ENCODE results near the gene TECPR1. TPM values are rescaled to one million over a fixed set of nuclear protein-coding genes. Genes with fewer than 3 reads are reported as not detected.

Gene TECPR1
- total and polyA plus RNA-seq, 2 donors (not counting 3 experiments of a cell fraction or from before 2014, with no cell fraction given), result 12.3 to 97.5 TPM

DNA sequence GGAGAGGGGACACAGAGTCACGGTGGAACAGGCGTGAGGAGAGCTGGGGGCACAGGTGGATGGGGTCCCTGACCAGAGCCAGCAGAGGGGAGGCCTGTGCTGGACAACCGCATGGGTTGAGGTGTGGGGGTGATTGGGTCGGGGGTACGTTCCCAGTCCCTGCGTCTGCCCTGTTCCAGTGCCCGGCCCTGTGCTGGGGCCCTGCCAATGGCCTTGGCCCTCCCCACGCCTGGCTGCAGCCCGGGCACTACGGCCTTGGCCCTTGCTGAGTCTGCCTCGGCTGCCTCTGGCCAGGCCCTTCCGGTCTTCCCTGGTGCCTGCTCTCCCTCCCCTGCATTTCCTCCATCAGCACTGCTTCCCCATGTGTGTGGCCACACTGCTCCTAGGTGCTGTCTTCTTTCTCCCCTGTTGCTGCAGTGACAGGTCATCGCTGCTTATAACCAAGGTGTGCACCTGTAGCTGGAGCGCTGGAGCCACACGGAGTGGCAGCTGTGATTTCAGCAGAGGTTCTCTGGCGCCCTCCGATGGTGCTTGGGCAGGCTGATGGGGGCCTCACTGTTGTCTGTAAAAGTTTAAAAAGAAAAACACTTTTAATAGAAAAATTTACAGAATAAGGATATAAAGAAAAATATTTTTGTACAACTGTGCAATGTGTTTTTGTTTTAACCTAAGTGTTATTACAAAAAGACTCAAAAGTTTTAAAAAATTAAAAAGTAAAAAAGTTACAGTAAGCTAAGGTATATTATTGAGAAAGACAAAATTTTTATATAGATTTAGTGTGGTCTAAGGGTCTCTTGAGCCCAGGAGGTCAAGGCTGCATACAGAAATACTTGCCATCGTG lies 86.0 kb downstream of the TECPR1 start:
- Histone ChIP-seq H3K27ac (ENCODE audit: insufficient read depth, low read depth, low read length) (no peak overlapping the region), H3K79me2 (ENCODE audit: control insufficient read depth, insufficient read depth, low read length) (no peaks in the 10 kb centered on the region), H3K4me2 (ENCODE audit: insufficient read depth, low read length) (no peak overlapping the region), H3K4me1 (ENCODE audit: control insufficient read depth, extremely low read depth, insufficient read depth, low read length) (peaks cover 3% of the 10 kb centered on the region), H3K9ac (replicated peaks; ENCODE audit: extremely low read depth, insufficient read depth, low read length) (no peak overlapping the region), H3K9me1 (replicated peaks; ENCODE audit: control insufficient read depth, extremely low read depth, insufficient read depth, low read length) (no peaks in the 10 kb centered on the region), H4K20me1 (replicated peaks; ENCODE audit: control insufficient read depth, extremely low read depth, insufficient read depth, low read length) (no peaks in the 10 kb centered on the region), H3K27me3 (ENCODE audit: control insufficient read depth in 2 of 2, insufficient read depth in 2 of 2, low read length in 2 of 2) (no peaks in the 10 kb centered on the region), H2AFZ (ENCODE audit: low read depth, low read length) (no peak overlapping the region), H3K9me3 (replicated peaks; ENCODE audit: control insufficient read depth, insufficient read depth, low read length) (no peaks in the 10 kb centered on the region), H3K4me3 (replicated peaks in 1 of 3; ENCODE audit: insufficient read depth in 1 of 3, low read depth in 1 of 3, low read length in 3 of 3) (no peak overlapping the region), H3K36me3 (ENCODE audit: control insufficient read depth in 2 of 2, extremely low read depth in 1 of 2, insufficient read depth in 2 of 2, low read length in 2 of 2) (no peaks in the 10 kb centered on the region)
- no TSS peak for BruUV-seq (replicated peaks)
- dilution Hi-C loops (cut with MboI; ENCODE audit: extremely low pct_ligation_motif_present, low sequenced_read_pairs) (loop anchor here (25.0 kb wide), 1 partner anchor 154 kb away; no protein-coding TSS in a partner anchor), intact Hi-C loops (cut with micrococcal nuclease) (no loop called here)
- no peak for TF ChIP-seq GATA2 (IDR thresholded peaks at IDR 0.05; ENCODE audit: insufficient read depth, insufficient read length, low read depth, low read length)
- TF ChIP-seq, protein P1, sequence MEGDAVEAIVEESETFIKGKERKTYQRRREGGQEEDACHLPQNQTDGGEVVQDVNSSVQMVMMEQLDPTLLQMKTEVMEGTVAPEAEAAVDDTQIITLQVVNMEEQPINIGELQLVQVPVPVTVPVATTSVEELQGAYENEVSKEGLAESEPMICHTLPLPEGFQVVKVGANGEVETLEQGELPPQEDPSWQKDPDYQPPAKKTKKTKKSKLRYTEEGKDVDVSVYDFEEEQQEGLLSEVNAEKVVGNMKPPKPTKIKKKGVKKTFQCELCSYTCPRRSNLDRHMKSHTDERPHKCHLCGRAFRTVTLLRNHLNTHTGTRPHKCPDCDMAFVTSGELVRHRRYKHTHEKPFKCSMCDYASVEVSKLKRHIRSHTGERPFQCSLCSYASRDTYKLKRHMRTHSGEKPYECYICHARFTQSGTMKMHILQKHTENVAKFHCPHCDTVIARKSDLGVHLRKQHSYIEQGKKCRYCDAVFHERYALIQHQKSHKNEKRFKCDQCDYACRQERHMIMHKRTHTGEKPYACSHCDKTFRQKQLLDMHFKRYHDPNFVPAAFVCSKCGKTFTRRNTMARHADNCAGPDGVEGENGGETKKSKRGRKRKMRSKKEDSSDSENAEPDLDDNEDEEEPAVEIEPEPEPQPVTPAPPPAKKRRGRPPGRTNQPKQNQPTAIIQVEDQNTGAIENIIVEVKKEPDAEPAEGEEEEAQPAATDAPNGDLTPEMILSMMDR (IDR thresholded peaks at IDR 0.05; ENCODE audit: extremely low read depth in 1 of 2, insufficient read depth in 1 of 2, low read depth in 1 of 2, low read length in 2 of 2), result peak; percentile 55 to 66
- peak; percentile 30 for DNase-seq (ENCODE audit: low read depth, low spot score)
- no peak for FAIRE-seq
- ChIA-PET POLR2A (no interaction called here), CTCF (interaction anchor here (0.6 to 12.7 kb wide), 12 partner anchors 10 to 152 kb away, joined by 3 to 870 read pairs (median 7); partner anchors contain the start of gene LMTK2)

Other genes with a start within 250 kb of the TECPR1 start
- gene LMTK2, start 145.4 kb downstream of the TECPR1 start, total RNA-seq, result 13.8 and 16.6 TPM in 2 replicates
- 5.1 and 5.9 TPM in 2 replicates for gene LMTK2, start 145.4 kb downstream of the TECPR1 start, polyA plus RNA-seq
- gene BHLHA15, start 40.8 kb downstream of the TECPR1 start, total RNA-seq, result 1.2 and 1.5 TPM in 2 replicates
- 0.81 and 1.0 TPM in 2 replicates for gene BHLHA15, start 40.8 kb downstream of the TECPR1 start, polyA plus RNA-seq
- gene BRI3, start 29.5 kb upstream of the TECPR1 start, total RNA-seq, result 284 and 317 TPM in 2 replicates
- 214 and 223 TPM in 2 replicates for gene BRI3, start 29.5 kb upstream of the TECPR1 start, polyA plus RNA-seq
- 1.1 and 1.2 TPM in 2 replicates for gene BAIAP2L1, start 148.9 kb upstream of the TECPR1 start, total RNA-seq
- 0.32 and 0.35 TPM in 2 replicates for gene BAIAP2L1, start 148.9 kb upstream of the TECPR1 start, polyA plus RNA-seq